K562 (cell line): ENCODE measurements around the gene GORASP1. TPM values are rescaled to one million over a fixed set of nuclear protein-coding genes. Genes with fewer than 3 reads are reported as not detected.

Experiments used
- ARHGAP35 ChIP-seq: fragments of 450-650 bp; IDR thresholded peaks from 2 replicates; pipeline ENCODE4 v1.6.1; 2018; ENCODE audit not compliant: partially characterized antibody
- EP400 ChIP-seq: fragments of 450-650 bp; IDR thresholded peaks from 2 replicates; pipeline ENCODE4 v1.6.1; 2017; ENCODE audit warnings: antibody characterized with exemption, mild to moderate bottlenecking, moderate library complexity
- FOXM1 ChIP-seq, 2 experiments: fragments of 450-650 bp in 1 of 2; sonication (generic) in 1 of 2; formaldehyde crosslinking in 1 of 2; IDR thresholded peaks; 2 replicates each; pipeline versions ENCODE4 v1.6.1 to v1.9.0; 2017 to 2022; ENCODE audit warnings: low read depth in 2 of 2, mild to moderate bottlenecking in 2 of 2, missing genetic modification reagents in 1 of 2, moderate library complexity in 1 of 2
- KAT2B ChIP-seq: IDR thresholded peaks from one replicate; pipeline ENCODE4 v1.6.1; 2012; ENCODE audit warnings: low read depth, mild to moderate bottlenecking, control low read depth, inconsistent platforms, low read length, moderate library complexity
- MAZ ChIP-seq, 2 experiments: fragments of 450-650 bp in 1 of 2; sonication (generic) in 1 of 2; formaldehyde crosslinking; IDR thresholded peaks in 1 of 2; conservative IDR thresholded peaks in 1 of 2; 2 replicates each; pipeline versions ENCODE4 v1.4.0 to v1.5.0; 2020; ENCODE audit warnings: mild to moderate bottlenecking in 1 of 2, missing genetic modification reagents in 1 of 2
- XRCC5 ChIP-seq: fragments of 200-400 bp; formaldehyde crosslinking; IDR thresholded peaks from 2 replicates; pipeline ENCODE4 v1.6.1; 2017; ENCODE audit warnings: low read depth, mild to moderate bottlenecking, low read length
- ZNF146 ChIP-seq: IDR thresholded peaks from one replicate; pipeline ENCODE4 v1.6.1; 2018; ENCODE audit warnings: missing compliant biosample characterization; ENCODE audit not compliant: unreplicated experiment
- ZNF445 ChIP-seq: fragments of 250-450 bp; sonication (Bioruptor Pico); IDR thresholded peaks from 2 replicates; pipeline ENCODE4 v1.4.0; 2020; ENCODE audit warnings: low read depth, mild to moderate bottlenecking, moderate library complexity
- ZNF785 ChIP-seq: fragments of 250-450 bp; sonication (Bioruptor Pico); IDR thresholded peaks from 2 replicates; pipeline ENCODE4 v1.4.0; 2020; ENCODE audit warnings: mild to moderate bottlenecking
- polyA plus RNA-seq, 8 experiments: library from polyadenylated mRNA; depleted of rRNA in 4 of 8; stranded (reverse) in 5 of 8; unstranded in 3 of 8; fragments of >200 nt; fragmentation: Nextera tagmentation in 2 of 8; fragmentation: Illumina TruSeq in 1 of 8; extraction: Ambion mirVana in 2 of 8; extraction: Trizol in 1 of 8; gene quantifications; 2 replicates each; pipeline versions ENCODE4 v1.2.1 to v1.2.3, GENCODE V29; 2011 to 2014; ENCODE audit warnings: inconsistent platforms in 1 of 8, missing spikeins in 1 of 8
- total RNA-seq, 7 experiments: library from RNA; depleted of rRNA in 6 of 7; stranded (reverse); fragments of >200 nt in 6 of 7; fragmentation: Illumina TruSeq in 2 of 7; extraction: Trizol in 2 of 7; gene quantifications; 2 replicates each; pipeline versions ENCODE4 v1.2.1 to v1.2.3, GENCODE V29; 2011 to 2021; ENCODE audit warnings: low replicate concordance in 1 of 7
- TF ChIP-seq, protein P1 (sequence below), 2 experiments: fragments of 200-800 bp in 1 of 2; sonication (Bioruptor generic) in 1 of 2; sonication (generic) in 1 of 2; formaldehyde crosslinking in 1 of 2; IDR thresholded peaks in 1 of 2; conservative IDR thresholded peaks in 1 of 2; 2 replicates each; pipeline versions ENCODE4 v1.5.0 to v1.6.1; 2016 to 2020; ENCODE audit warnings: missing compliant biosample characterization in 1 of 2, missing genetic modification characterization in 1 of 2, missing genetic modification reagents in 1 of 2
- TF ChIP-seq, protein P2 (sequence below): sonication (generic); formaldehyde crosslinking; IDR thresholded peaks from 2 replicates; pipeline ENCODE4 v1.8.1; 2022; ENCODE audit warnings: missing genetic modification reagents
- TF ChIP-seq, protein P3 (sequence below): fragments of 450-650 bp; IDR thresholded peaks from 2 replicates; pipeline ENCODE4 v1.6.1; 2018; ENCODE audit not compliant: partially characterized antibody
- TF ChIP-seq, protein P4 (sequence below): fragments of 450-650 bp; IDR thresholded peaks from 2 replicates; pipeline ENCODE4 v1.6.1; 2016; ENCODE audit warnings: low read depth, mild to moderate bottlenecking, moderate library complexity
- TF ChIP-seq, protein P5 (sequence below): sonication (generic); formaldehyde crosslinking; IDR thresholded peaks from 2 replicates; pipeline ENCODE4 v1.8.0; 2022; ENCODE audit warnings: mild to moderate bottlenecking, missing genetic modification reagents, borderline replicate concordance

The GORASP1 gene
- total and polyA plus RNA-seq, 9 of the 15 experiments (the other 6 are each of a cell fraction or from before 2014, with no cell fraction given): 8.4 to 87.9 (median 67.6) TPM

DNA sequence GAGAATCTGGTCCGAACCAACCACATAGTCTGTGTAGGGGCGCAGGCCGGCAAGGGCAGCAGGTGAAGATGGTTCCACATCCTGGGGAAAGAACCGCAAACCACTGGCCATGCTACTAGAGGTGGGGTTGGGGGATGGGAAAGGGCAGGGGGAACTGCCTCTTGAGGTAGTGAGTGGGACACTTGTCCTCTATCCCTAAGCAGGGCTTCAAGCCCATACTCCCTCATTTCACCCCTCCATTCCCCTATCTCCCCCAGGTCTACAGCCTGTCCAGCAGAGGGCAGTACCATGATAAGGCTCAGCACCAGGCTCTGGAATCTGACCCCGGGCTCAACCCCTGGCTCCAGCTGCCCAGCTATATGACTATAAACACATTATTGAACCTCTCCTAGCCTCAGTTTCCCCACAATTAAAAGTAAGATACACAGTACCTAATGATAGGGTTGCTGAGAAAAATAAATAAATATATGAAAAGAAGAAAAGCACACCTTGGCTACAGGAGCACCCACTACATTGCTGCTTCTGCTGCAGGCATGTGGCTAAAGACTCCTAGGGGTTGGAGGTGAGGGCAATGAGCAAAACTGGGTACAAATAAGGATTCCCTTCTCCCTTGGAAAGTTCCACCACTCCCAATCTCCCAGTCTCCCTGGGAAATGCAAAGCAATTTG, 6.3 kb downstream of the GORASP1 start (continued):
- TF ChIP-seq MAZ (CRISPR knock-in tag; conservative IDR thresholded peaks at IDR 0.05 in 1 of 2, IDR thresholded peaks at IDR 0.05 in 1 of 2): peak in 1 of 2 experiments; percentile 38; a peak in 1 of 4 replicates
- TF ChIP-seq, protein P1, sequence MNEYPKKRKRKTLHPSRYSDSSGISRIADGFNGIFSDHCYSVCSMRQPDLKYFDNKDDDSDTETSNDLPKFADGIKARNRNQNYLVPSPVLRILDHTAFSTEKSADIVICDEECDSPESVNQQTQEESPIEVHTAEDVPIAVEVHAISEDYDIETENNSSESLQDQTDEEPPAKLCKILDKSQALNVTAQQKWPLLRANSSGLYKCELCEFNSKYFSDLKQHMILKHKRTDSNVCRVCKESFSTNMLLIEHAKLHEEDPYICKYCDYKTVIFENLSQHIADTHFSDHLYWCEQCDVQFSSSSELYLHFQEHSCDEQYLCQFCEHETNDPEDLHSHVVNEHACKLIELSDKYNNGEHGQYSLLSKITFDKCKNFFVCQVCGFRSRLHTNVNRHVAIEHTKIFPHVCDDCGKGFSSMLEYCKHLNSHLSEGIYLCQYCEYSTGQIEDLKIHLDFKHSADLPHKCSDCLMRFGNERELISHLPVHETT (CRISPR knock-in tag; conservative IDR thresholded peaks at IDR 0.05 in 1 of 2, IDR thresholded peaks at IDR 0.05 in 1 of 2): no peak
- no peak for TF ChIP-seq ZNF785 (CRISPR knock-in tag)
- 0 out of 2 replicates have a peak, but pooled peaks have one; percentile 41 for TF ChIP-seq XRCC5
- TF ChIP-seq ZNF445 (CRISPR knock-in tag): no peak
- TF ChIP-seq, protein P2, sequence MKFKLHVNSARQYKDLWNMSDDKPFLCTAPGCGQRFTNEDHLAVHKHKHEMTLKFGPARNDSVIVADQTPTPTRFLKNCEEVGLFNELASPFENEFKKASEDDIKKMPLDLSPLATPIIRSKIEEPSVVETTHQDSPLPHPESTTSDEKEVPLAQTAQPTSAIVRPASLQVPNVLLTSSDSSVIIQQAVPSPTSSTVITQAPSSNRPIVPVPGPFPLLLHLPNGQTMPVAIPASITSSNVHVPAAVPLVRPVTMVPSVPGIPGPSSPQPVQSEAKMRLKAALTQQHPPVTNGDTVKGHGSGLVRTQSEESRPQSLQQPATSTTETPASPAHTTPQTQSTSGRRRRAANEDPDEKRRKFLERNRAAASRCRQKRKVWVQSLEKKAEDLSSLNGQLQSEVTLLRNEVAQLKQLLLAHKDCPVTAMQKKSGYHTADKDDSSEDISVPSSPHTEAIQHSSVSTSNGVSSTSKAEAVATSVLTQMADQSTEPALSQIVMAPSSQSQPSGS (CRISPR knock-in tag): no peak
- TF ChIP-seq FOXM1 (IDR thresholded peaks at IDR 0.05; ENCODE audit: low read depth): 0 out of 2 replicates have a peak, but pooled peaks have one; percentile 13
- no peak for TF ChIP-seq FOXM1 (CRISPR knock-in tag; IDR thresholded peaks at IDR 0.05; ENCODE audit: low read depth)
- TF ChIP-seq, protein P3, sequence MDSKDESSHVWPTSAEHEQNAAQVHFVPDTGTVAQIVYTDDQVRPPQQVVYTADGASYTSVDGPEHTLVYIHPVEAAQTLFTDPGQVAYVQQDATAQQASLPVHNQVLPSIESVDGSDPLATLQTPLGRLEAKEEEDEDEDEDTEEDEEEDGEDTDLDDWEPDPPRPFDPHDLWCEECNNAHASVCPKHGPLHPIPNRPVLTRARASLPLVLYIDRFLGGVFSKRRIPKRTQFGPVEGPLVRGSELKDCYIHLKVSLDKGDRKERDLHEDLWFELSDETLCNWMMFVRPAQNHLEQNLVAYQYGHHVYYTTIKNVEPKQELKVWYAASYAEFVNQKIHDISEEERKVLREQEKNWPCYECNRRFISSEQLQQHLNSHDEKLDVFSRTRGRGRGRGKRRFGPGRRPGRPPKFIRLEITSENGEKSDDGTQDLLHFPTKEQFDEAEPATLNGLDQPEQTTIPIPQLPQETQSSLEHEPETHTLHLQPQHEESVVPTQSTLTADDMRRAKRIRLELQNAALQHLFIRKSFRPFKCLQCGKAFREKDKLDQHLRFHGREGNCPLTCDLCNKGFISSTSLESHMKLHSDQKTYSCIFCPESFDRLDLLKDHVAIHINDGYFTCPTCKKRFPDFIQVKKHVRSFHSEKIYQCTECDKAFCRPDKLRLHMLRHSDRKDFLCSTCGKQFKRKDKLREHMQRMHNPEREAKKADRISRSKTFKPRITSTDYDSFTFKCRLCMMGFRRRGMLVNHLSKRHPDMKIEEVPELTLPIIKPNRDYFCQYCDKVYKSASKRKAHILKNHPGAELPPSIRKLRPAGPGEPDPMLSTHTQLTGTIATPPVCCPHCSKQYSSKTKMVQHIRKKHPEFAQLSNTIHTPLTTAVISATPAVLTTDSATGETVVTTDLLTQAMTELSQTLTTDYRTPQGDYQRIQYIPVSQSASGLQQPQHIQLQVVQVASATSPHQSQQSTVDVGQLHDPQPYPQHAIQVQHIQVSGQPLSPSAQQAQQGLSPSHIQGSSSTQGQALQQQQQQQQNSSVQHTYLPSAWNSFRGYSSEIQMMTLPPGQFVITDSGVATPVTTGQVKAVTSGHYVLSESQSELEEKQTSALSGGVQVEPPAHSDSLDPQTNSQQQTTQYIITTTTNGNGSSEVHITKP: peak; percentile 57
- TF ChIP-seq ZNF146 (CRISPR knock-in tag): no peak
- TF ChIP-seq, protein P4, sequence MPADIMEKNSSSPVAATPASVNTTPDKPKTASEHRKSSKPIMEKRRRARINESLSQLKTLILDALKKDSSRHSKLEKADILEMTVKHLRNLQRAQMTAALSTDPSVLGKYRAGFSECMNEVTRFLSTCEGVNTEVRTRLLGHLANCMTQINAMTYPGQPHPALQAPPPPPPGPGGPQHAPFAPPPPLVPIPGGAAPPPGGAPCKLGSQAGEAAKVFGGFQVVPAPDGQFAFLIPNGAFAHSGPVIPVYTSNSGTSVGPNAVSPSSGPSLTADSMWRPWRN: no peak
- TF ChIP-seq ARHGAP35: no peak
- TF ChIP-seq KAT2B: no peak
- TF ChIP-seq, protein P5, sequence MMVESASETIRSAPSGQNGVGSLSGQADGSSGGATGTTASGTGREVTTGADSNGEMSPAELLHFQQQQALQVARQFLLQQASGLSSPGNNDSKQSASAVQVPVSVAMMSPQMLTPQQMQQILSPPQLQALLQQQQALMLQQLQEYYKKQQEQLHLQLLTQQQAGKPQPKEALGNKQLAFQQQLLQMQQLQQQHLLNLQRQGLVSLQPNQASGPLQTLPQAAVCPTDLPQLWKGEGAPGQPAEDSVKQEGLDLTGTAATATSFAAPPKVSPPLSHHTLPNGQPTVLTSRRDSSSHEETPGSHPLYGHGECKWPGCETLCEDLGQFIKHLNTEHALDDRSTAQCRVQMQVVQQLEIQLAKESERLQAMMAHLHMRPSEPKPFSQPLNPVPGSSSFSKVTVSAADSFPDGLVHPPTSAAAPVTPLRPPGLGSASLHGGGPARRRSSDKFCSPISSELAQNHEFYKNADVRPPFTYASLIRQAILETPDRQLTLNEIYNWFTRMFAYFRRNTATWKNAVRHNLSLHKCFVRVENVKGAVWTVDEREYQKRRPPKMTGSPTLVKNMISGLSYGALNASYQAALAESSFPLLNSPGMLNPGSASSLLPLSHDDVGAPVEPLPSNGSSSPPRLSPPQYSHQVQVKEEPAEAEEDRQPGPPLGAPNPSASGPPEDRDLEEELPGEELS (CRISPR knock-in tag): no peak
- TF ChIP-seq EP400: no peak
